ENCODE results near the gene C17orf100. TPM values are rescaled to one million over a fixed set of nuclear protein-coding genes. Genes with fewer than 3 reads are reported as not detected.

The C17orf100 gene
- total RNA-seq, 1 experiment from 2014 or later: 0.70 TPM

GRCh38 chr17:6630390-6630789 lies 21.2 kb upstream of the C17orf100 start:
- H3K4me1 Mint-ChIP-seq: no peaks in the 10 kb centered on the region
- H3K4me3 Mint-ChIP-seq: no peak overlapping the region
- Histone ChIP-seq H2AK5ac (ENCODE audit: insufficient read length, low read length) (no peak overlapping the region), H4K20me1 (ENCODE audit: control insufficient read depth, insufficient read depth, insufficient read length) (no peaks in the 10 kb centered on the region), H3K23ac (ENCODE audit: insufficient read length, low read depth, low read length) (no peak overlapping the region), H4K5ac (ENCODE audit: insufficient read length, low read depth, low read length) (no peak overlapping the region), H2BK20ac (ENCODE audit: low read depth, low read length, poor library complexity, severe bottlenecking) (no peak overlapping the region), H3K4me1 (ENCODE audit: insufficient read depth, low read length) (no peaks in the 10 kb centered on the region), H4K91ac (ENCODE audit: insufficient read length, low read depth, low read length) (no peak overlapping the region), H3K79me1 (ENCODE audit: insufficient read depth, low read depth, low read length, poor library complexity, severe bottlenecking) (peaks cover 3% of the 10 kb centered on the region), H3K79me2 (ENCODE audit: insufficient read depth, low read length) (no peaks in the 10 kb centered on the region), H2AFZ (ENCODE audit: low read length) (no peak overlapping the region), H3K27ac (ENCODE audit: insufficient read length, low read depth, low read length) (no peak overlapping the region), H3K27me3 (ENCODE audit: insufficient read depth, low read length) (no peaks in the 10 kb centered on the region), H3K9ac (ENCODE audit: extremely low read depth, insufficient read length, low read length) (no peak overlapping the region), H2BK15ac (ENCODE audit: low read depth, low read length) (no peak overlapping the region), H3K56ac (ENCODE audit: insufficient read length, low read depth, low read length) (no peak overlapping the region), H3K9me3 (ENCODE audit: control insufficient read depth, low read depth, low read length) (no peaks in the 10 kb centered on the region), H4K8ac (replicated peaks; ENCODE audit: insufficient read length, low read depth, low read length) (no peak overlapping the region), H2BK12ac (ENCODE audit: insufficient read length, low read depth, low read length) (no peak overlapping the region), H3T11ph (ENCODE audit: low read length) (no peak overlapping the region), H3K4me2 (ENCODE audit: insufficient read depth, insufficient read length, low read length) (no peak overlapping the region), H2BK120ac (ENCODE audit: low read depth, low read length, poor library complexity, severe bottlenecking) (no peak overlapping the region), H2BK5ac (ENCODE audit: insufficient read length, low read length) (no peak overlapping the region), H3K18ac (ENCODE audit: insufficient read length, low read depth, low read length) (no peak overlapping the region), H3K4ac (ENCODE audit: low read depth, low read length) (no peak overlapping the region), H3K14ac (ENCODE audit: insufficient read depth, low read length) (no peak overlapping the region), H3K23me2 (ENCODE audit: insufficient read length, low read depth, low read length, poor library complexity, severe bottlenecking) (no peaks in the 10 kb centered on the region)
- H3K36me3 Mint-ChIP-seq (ENCODE audit: insufficient read depth in 1 of 3, low read depth in 3 of 3): peaks cover 30 to 75% (median 65%) of the 10 kb centered on the region in 3 experiments
- DNase-seq: no peak
- no peaks in the 10 kb centered on the region for H3K27me3 Mint-ChIP-seq (ENCODE audit: low read depth)
- no CpG with 5 or more reads among the region's 1 CpG for WGBS (ENCODE audit: extremely low coverage, insufficient read length, low lambda C conversion rate)
- no peak for TF ChIP-seq CTCF (conservative IDR thresholded peaks at IDR 0.05)
- no peaks in the 10 kb centered on the region for H3K9me3 Mint-ChIP-seq
- no peak overlapping the region for H3K27ac Mint-ChIP-seq

All from H9 (cell line).